GM12874 (cell line): ENCODE results near the gene PALMD.

Experiments
- TF ChIP-seq, protein P1 (sequence below): IDR thresholded peaks from 2 replicates; pipeline ENCODE4 v1.5.1; 2011; ENCODE audit warnings: low read depth, mild to moderate bottlenecking, control low read depth, low read length, moderate library complexity; ENCODE audit not compliant: insufficient read depth

The PALMD gene

DNA sequence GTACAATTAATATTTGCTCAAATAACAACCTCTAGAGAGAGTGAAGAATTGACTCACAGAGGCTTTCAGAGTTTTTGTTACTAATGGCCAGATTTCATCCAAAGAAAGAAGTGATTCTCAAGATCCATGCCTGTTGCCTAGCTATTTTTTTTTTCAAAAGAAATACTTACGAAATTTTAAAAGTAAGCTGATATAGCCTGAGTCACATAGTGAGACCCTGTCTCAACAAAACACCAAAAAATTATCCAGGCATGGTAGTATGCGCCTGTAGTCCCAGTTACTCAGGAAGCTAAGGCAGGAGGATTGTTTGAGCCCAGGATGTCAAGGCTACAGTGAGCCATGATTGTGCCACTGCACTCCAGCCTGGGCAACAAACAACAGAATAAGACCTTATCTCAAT lies 14.6 kb downstream of the PALMD start:
- TF ChIP-seq, protein P1, sequence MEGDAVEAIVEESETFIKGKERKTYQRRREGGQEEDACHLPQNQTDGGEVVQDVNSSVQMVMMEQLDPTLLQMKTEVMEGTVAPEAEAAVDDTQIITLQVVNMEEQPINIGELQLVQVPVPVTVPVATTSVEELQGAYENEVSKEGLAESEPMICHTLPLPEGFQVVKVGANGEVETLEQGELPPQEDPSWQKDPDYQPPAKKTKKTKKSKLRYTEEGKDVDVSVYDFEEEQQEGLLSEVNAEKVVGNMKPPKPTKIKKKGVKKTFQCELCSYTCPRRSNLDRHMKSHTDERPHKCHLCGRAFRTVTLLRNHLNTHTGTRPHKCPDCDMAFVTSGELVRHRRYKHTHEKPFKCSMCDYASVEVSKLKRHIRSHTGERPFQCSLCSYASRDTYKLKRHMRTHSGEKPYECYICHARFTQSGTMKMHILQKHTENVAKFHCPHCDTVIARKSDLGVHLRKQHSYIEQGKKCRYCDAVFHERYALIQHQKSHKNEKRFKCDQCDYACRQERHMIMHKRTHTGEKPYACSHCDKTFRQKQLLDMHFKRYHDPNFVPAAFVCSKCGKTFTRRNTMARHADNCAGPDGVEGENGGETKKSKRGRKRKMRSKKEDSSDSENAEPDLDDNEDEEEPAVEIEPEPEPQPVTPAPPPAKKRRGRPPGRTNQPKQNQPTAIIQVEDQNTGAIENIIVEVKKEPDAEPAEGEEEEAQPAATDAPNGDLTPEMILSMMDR, result no peak

- TF ChIP-seq, protein P1, result no peak
Measured at GRCh38 chr1:99661780-99662179, 15.9 kb downstream of the PALMD start.

GRCh38 chr1:99662539-99663080 lies 16.7 kb downstream of the PALMD start:
- TF ChIP-seq, protein P1, result no peak

DNA sequence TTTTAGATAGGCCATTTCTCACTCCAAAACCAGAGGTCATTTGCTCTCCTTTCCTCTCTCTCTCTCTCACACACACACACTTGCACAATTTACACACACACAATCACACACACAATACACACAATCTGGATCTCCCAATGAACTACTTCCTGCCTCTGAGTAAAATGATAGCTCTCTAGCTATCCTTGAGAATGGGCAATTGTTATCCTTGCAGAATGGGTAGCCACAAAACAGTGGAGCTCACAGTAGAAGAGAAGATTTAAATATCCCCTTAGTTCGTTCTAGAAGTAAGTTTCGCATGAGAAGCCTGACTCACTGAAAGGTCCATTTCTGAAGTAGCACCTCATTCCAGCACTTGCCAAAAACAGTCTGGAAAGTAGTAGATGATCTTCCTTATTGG lies 17.6 kb downstream of the PALMD start:
- TF ChIP-seq, protein P1, result no peak

GRCh38 chr1:99665212-99665611 lies 19.3 kb downstream of the PALMD start:
- TF ChIP-seq, protein P1, result no peak

DNA sequence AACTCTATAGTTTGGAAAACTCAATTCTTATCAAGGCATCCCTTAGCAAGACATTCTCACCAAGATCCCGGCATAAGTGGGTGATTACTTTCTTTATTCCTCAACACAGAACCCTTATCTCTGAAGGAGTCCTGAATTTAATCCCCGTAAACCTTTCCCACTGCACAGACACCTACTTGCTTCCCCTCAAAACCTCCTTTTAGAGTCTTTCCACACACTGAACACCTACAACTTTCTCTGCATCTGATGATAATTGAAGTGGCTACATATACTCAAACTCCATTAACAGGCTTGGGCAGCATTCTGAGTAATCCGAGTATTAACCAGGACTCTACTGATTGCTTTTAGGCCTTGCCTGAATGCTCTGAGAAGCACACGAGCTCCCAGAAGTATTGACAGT lies 23.5 kb downstream of the PALMD start:
- TF ChIP-seq, protein P1, result no peak

DNA sequence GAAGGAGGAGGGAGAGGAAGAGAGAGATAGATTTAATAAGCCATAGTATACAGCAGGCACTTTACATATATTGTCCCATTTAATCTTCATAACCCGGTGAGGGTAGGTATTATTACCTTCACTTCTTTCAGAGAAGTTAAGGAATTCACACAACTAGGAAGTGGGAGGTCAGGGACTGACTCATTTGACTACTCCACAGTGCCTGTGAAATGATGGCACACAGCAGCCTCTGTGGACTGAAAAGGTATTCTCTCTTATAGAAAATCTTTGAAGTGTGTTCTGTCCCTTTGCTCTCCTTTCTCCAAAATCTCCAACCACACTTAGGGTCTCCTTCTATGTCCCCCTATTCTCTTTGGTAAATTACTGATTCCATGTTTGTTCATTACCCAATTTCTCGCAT lies 23.9 kb downstream of the PALMD start:
- TF ChIP-seq, protein P1, result no peak
